GM19099 (cell line): Measurements from ENCODE around the gene CEBPB.

Experiments
- POLR2A ChIP-seq: IDR thresholded peaks from 3 replicates; pipeline ENCODE4 v1.6.1; 2011; ENCODE audit warnings: low read depth; ENCODE audit not compliant: insufficient read length; ENCODE audit errors: extremely low read depth

CEBPB gene

GRCh38 chr20:50190251-50191064, at the start of gene CEBPB:
Gene CEBPB, plus strand, starts transcription at chr20:50190830. Its CDS starts 204 bp downstream, at chr20:50191034.
- peak; percentile 70 for TF ChIP-seq POLR2A

GRCh38 chr20:50141018-50141675, 49.5 kb upstream of the CEBPB start:
- no peak for TF ChIP-seq POLR2A

- TF ChIP-seq POLR2A = no peak
Measured at GRCh38 chr20:50141811-50142561, 48.6 kb upstream of the CEBPB start.

- TF ChIP-seq POLR2A = no peak
Measured at GRCh38 chr20:50142812-50143211, 47.8 kb upstream of the CEBPB start.

GRCh38 chr20:50144362-50144761, 46.3 kb upstream of the CEBPB start:
- TF ChIP-seq POLR2A = no peak

- TF ChIP-seq POLR2A = no peak
Measured at GRCh38 chr20:50145566-50145965, 45.1 kb upstream of the CEBPB start.

GRCh38 chr20:50146214-50146613, 44.4 kb upstream of the CEBPB start:
- TF ChIP-seq POLR2A = no peak

- no peak for TF ChIP-seq POLR2A
Measured at GRCh38 chr20:50146732-50147662, 43.6 kb upstream of the CEBPB start.

GRCh38 chr20:50149481-50150254, 41.0 kb upstream of the CEBPB start:
- TF ChIP-seq POLR2A = no peak

- TF ChIP-seq POLR2A = no peak
Measured at GRCh38 chr20:50151034-50151743, 39.4 kb upstream of the CEBPB start.

GRCh38 chr20:50152394-50153152, 38.1 kb upstream of the CEBPB start:
- TF ChIP-seq POLR2A = no peak

GRCh38 chr20:50153153-50153499, 37.5 kb upstream of the CEBPB start:
- no peak for TF ChIP-seq POLR2A

GRCh38 chr20:50153500-50154377, 36.9 kb upstream of the CEBPB start, which contains the start of gene PEDS1:
Gene PEDS1, minus strand, starts transcription at chr20:50153723. Its CDS starts 86 bp downstream, at chr20:50153637.
- peak; percentile 88 for TF ChIP-seq POLR2A
